A673 (cell line): ENCODE results near the gene MARK1.

Experiments used
- EZH2 ChIP-seq: fragments of 200-600 bp; sonication (generic); IDR thresholded peaks from 2 replicates; pipeline ENCODE4 v1.6.1; 2017; ENCODE audit warnings: borderline replicate concordance, low read depth, mild to moderate bottlenecking, mixed read lengths, antibody characterized with exemption, low read length; ENCODE audit not compliant: poor library complexity, severe bottlenecking
- TF ChIP-seq, protein P1 (sequence below): fragments of 300-800, 200-600 bp; sonication (generic); conservative IDR thresholded peaks from 2 replicates; pipeline ENCODE4 v1.5.1; 2017; ENCODE audit warnings: low read depth, mild to moderate bottlenecking, antibody characterized with exemption, low read length, moderate library complexity, mixed read lengths

DNA sequence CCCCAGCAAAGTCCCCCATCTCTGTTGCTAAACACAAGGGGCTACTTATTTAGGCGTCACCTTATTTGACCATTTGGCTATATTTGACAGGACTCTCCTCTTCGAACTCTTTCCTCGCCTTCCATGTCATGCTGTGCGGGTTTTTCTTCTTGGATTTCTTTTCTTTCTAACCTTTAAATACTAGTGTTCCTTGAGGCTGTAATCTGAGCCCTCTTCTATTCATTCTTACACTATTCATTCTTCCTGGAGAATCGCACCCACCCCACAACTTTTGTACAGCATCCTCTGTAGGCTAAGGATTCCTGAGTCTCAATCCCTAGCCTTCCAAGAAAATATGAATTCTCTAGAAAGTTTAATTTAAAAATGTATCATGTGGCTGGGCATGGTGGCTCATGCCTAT, 100.5 kb downstream of the MARK1 start:
- TF ChIP-seq, protein P1, sequence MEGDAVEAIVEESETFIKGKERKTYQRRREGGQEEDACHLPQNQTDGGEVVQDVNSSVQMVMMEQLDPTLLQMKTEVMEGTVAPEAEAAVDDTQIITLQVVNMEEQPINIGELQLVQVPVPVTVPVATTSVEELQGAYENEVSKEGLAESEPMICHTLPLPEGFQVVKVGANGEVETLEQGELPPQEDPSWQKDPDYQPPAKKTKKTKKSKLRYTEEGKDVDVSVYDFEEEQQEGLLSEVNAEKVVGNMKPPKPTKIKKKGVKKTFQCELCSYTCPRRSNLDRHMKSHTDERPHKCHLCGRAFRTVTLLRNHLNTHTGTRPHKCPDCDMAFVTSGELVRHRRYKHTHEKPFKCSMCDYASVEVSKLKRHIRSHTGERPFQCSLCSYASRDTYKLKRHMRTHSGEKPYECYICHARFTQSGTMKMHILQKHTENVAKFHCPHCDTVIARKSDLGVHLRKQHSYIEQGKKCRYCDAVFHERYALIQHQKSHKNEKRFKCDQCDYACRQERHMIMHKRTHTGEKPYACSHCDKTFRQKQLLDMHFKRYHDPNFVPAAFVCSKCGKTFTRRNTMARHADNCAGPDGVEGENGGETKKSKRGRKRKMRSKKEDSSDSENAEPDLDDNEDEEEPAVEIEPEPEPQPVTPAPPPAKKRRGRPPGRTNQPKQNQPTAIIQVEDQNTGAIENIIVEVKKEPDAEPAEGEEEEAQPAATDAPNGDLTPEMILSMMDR = no peak
- no peak for TF ChIP-seq EZH2
